ENCODE data around the gene LRRC9.
"Not testable (repeated sequence)": the region's sequence is repeated elsewhere in the genome, so short reads cannot be mapped to it uniquely, and the experiment has no call there.

The LRRC9 gene

GRCh38 chr14:60094306-60094897 is 174.5 kb downstream of the LRRC9 start:
- Mint-ChIP-seq H3K9me3 (no peaks in the 10 kb centered on the region), H3K27ac (peak overlapping the region; percentile 68), H3K4me3 (peak overlapping the region; percentile 50), H3K27me3 (no peaks in the 10 kb centered on the region), H3K36me3 (peaks cover 8% of the 10 kb centered on the region), H3K4me1 (peaks cover 30% of the 10 kb centered on the region)
- ATAC-seq (ENCODE audit: low read depth) (no peak), DNase-seq (ENCODE audit: low spot score in 2 of 2) (no peak)

- ATAC-seq (ENCODE audit: low read depth) (no peak), DNase-seq (ENCODE audit: low spot score in 2 of 2) (no peak)
- H3K4me3 Mint-ChIP-seq = no peak overlapping the region
- H3K27me3 Mint-ChIP-seq = no peaks in the 10 kb centered on the region
- H3K9me3 Mint-ChIP-seq = no peaks in the 10 kb centered on the region
- peaks cover 31% of the 10 kb centered on the region for H3K4me1 Mint-ChIP-seq
- H3K27ac Mint-ChIP-seq = peak overlapping the region; percentile 49
- H3K36me3 Mint-ChIP-seq = peaks cover 8% of the 10 kb centered on the region
Observed at GRCh38 chr14:60095231-60095630, 175.3 kb downstream of the LRRC9 start.

- ATAC-seq (ENCODE audit: low read depth) = no peak
- H3K27ac Mint-ChIP-seq = peak overlapping the region; percentile 2
- H3K4me1 Mint-ChIP-seq = peaks cover 32% of the 10 kb centered on the region
- no peaks in the 10 kb centered on the region for H3K27me3 Mint-ChIP-seq
- H3K4me3 Mint-ChIP-seq = no peak overlapping the region
- H3K9me3 Mint-ChIP-seq = no peaks in the 10 kb centered on the region
- peaks cover 10% of the 10 kb centered on the region for H3K36me3 Mint-ChIP-seq
- no peak for DNase-seq (ENCODE audit: low spot score in 2 of 2)
Observed at GRCh38 chr14:60095781-60096450, 176.0 kb downstream of the LRRC9 start.

GRCh38 chr14:60097974-60098373 is 178.0 kb downstream of the LRRC9 start:
- no peaks in the 10 kb centered on the region for H3K27me3 Mint-ChIP-seq
- H3K4me1 Mint-ChIP-seq = peaks cover 30% of the 10 kb centered on the region
- peaks cover 14% of the 10 kb centered on the region for H3K36me3 Mint-ChIP-seq
- peak overlapping the region; percentile 17 for H3K27ac Mint-ChIP-seq
- no peaks in the 10 kb centered on the region for H3K9me3 Mint-ChIP-seq
- DNase-seq (ENCODE audit: low spot score in 2 of 2) (no peak), ATAC-seq (ENCODE audit: low read depth) (no peak)
- no peak overlapping the region for H3K4me3 Mint-ChIP-seq

- Mint-ChIP-seq H3K36me3 (peaks cover 18% of the 10 kb centered on the region), H3K4me1 (peaks cover 13% of the 10 kb centered on the region)
- not testable (repeated sequence) for H3K9me3 Mint-ChIP-seq; H3K27me3 Mint-ChIP-seq; H3K27ac Mint-ChIP-seq; ATAC-seq (ENCODE audit: low read depth); H3K4me3 Mint-ChIP-seq; DNase-seq (ENCODE audit: low spot score in 2 of 2)
Observed at GRCh38 chr14:60099855-60100254, 179.9 kb downstream of the LRRC9 start.

- no peak overlapping the region for H3K27ac Mint-ChIP-seq
- H3K27me3 Mint-ChIP-seq = no peaks in the 10 kb centered on the region
- H3K9me3 Mint-ChIP-seq = no peaks in the 10 kb centered on the region
- ATAC-seq (ENCODE audit: low read depth) (no peak), DNase-seq (ENCODE audit: low spot score in 2 of 2) (no peak)
- H3K36me3 Mint-ChIP-seq = peaks cover 21% of the 10 kb centered on the region
- no peak overlapping the region for H3K4me3 Mint-ChIP-seq
- H3K4me1 Mint-ChIP-seq = peaks cover 14% of the 10 kb centered on the region
Observed at GRCh38 chr14:60101786-60102185, 181.8 kb downstream of the LRRC9 start.

GRCh38 chr14:60102389-60102788 is 182.4 kb downstream of the LRRC9 start:
- Mint-ChIP-seq H3K36me3 (peaks cover 21% of the 10 kb centered on the region), H3K27me3 (no peaks in the 10 kb centered on the region), H3K4me3 (no peak overlapping the region), H3K4me1 (peaks cover 14% of the 10 kb centered on the region), H3K27ac (no peak overlapping the region), H3K9me3 (no peaks in the 10 kb centered on the region)
- ATAC-seq (ENCODE audit: low read depth) = no peak
- DNase-seq (ENCODE audit: low spot score in 2 of 2) = no peak

GRCh38 chr14:60106339-60106738 is 186.4 kb downstream of the LRRC9 start:
- H3K27ac Mint-ChIP-seq = peak overlapping the region; percentile 62
- H3K36me3 Mint-ChIP-seq = peaks cover 29% of the 10 kb centered on the region
- H3K27me3 Mint-ChIP-seq = no peaks in the 10 kb centered on the region
- H3K4me1 Mint-ChIP-seq = peaks cover 10% of the 10 kb centered on the region
- ATAC-seq (ENCODE audit: low read depth) = peak; percentile 22
- no peak overlapping the region for H3K4me3 Mint-ChIP-seq
- H3K9me3 Mint-ChIP-seq = no peaks in the 10 kb centered on the region
- no peak for DNase-seq (ENCODE audit: low spot score in 2 of 2)

- Mint-ChIP-seq H3K27me3 (no peaks in the 10 kb centered on the region), H3K27ac (no peak overlapping the region), H3K36me3 (peaks cover 27% of the 10 kb centered on the region), H3K9me3 (no peaks in the 10 kb centered on the region), H3K4me1 (peaks cover 7% of the 10 kb centered on the region), H3K4me3 (no peak overlapping the region)
- ATAC-seq (ENCODE audit: low read depth) (no peak), DNase-seq (ENCODE audit: low spot score in 2 of 2) (no peak)
Observed at GRCh38 chr14:60107477-60107876, 187.5 kb downstream of the LRRC9 start.

GRCh38 chr14:60111732-60112131 is 191.8 kb downstream of the LRRC9 start:
- no peaks in the 10 kb centered on the region for H3K27me3 Mint-ChIP-seq
- no peak overlapping the region for H3K27ac Mint-ChIP-seq
- H3K4me3 Mint-ChIP-seq = no peak overlapping the region
- H3K36me3 Mint-ChIP-seq = peaks cover 26% of the 10 kb centered on the region
- no peaks in the 10 kb centered on the region for H3K4me1 Mint-ChIP-seq
- H3K9me3 Mint-ChIP-seq = no peaks in the 10 kb centered on the region
- DNase-seq (ENCODE audit: low spot score in 2 of 2) = no peak
- no peak for ATAC-seq (ENCODE audit: low read depth)
